Thyroid gland (tissue), 4 donors: ENCODE results near the gene CSAD.

Experiments
- POLR2A ChIP-seq, 2 donors: fragments of 450-650 bp; IDR thresholded peaks; one replicate each; pipeline ENCODE4 v1.6.1; 2017; ENCODE audit warnings: antibody characterized with exemption in 2 of 2, mild to moderate bottlenecking in 2 of 2, moderate library complexity in 1 of 2
- TF ChIP-seq, protein P1 (sequence below), 6 experiments: fragments of 200-600 bp in 3 of 6; fragments of 450-650 bp in 3 of 6; sonication (generic) in 3 of 6; IDR thresholded peaks; one replicate each; pipeline ENCODE4 v1.5.1; 2016 to 2019; ENCODE audit warnings: antibody characterized with exemption in 6 of 6, mild to moderate bottlenecking in 2 of 6, inconsistent platforms in 1 of 6, moderate library complexity in 1 of 6

DNA sequence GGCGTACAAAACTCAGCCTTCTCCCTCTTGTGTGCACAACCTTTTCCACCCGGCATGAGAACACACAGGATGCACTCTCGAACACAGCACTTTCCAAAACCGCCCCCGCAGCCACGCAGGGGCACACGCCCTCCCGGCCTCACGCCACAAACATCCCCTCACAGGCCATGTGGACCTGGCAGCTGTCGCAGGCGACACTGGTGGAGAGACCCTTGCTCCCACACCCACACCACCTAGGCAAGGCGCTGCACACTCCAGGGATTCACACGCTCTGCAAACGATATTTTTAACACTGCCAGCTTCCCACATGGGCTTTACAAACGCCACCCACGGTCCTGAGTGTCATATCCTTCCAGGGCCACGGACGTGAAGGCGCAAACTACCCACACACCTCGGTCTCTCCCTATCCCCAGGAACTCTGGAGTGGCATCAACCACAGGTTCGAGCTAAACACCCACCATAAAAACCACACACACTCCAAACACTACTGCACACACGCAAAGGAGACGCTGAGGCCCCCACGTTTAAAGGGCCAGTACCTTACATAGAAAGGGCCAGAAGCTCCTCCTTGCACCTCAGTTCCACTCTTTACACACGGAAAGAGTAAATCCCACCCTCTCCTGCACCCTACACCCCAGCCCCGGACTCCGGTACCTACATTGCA, 38.7 kb upstream of the CSAD start:
- TF ChIP-seq, protein P1, sequence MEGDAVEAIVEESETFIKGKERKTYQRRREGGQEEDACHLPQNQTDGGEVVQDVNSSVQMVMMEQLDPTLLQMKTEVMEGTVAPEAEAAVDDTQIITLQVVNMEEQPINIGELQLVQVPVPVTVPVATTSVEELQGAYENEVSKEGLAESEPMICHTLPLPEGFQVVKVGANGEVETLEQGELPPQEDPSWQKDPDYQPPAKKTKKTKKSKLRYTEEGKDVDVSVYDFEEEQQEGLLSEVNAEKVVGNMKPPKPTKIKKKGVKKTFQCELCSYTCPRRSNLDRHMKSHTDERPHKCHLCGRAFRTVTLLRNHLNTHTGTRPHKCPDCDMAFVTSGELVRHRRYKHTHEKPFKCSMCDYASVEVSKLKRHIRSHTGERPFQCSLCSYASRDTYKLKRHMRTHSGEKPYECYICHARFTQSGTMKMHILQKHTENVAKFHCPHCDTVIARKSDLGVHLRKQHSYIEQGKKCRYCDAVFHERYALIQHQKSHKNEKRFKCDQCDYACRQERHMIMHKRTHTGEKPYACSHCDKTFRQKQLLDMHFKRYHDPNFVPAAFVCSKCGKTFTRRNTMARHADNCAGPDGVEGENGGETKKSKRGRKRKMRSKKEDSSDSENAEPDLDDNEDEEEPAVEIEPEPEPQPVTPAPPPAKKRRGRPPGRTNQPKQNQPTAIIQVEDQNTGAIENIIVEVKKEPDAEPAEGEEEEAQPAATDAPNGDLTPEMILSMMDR (IDR thresholded peaks at IDR 0.05): no peak
- TF ChIP-seq POLR2A (IDR thresholded peaks at IDR 0.05): no peak
